Measurements from ENCODE around the gene SIK2.

The SIK2 gene

DNA sequence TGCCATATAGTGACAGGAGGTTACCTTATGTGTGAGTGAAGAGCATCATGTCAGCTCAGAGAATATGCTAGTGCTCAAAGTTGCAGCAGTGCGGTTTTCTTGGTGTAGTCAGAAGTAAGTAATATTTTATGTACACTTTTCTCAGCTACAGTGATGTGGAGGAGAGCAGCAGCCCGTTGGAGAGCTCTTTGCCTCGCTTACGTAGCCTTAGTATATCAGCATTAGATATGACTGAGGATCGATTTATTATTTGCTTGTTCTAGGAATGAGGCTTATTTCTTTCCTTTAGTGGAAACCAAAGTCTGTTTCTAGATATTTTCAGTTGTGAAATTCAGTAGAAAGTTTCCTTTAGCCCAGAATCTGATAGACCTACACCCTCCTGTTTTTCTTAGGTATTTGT, 100.4 kb downstream of the SIK2 start:
- TF ChIP-seq SIN3A (IDR thresholded peaks at IDR 0.05; ENCODE audit: borderline replicate concordance, insufficient read depth, low read length) (no peak), TAF1 (IDR thresholded peaks at IDR 0.05; ENCODE audit: borderline replicate concordance, insufficient read depth, low read length) (no peak), POLR2AphosphoS5 (IDR thresholded peaks at IDR 0.05; ENCODE audit: low read depth, low read length) (no peak), FOXP2 (optimal IDR thresholded peaks at IDR 0.05; ENCODE audit: borderline replicate concordance, extremely low read depth, extremely low read length, insufficient read depth) (no peak)
- TF ChIP-seq, protein P1, sequence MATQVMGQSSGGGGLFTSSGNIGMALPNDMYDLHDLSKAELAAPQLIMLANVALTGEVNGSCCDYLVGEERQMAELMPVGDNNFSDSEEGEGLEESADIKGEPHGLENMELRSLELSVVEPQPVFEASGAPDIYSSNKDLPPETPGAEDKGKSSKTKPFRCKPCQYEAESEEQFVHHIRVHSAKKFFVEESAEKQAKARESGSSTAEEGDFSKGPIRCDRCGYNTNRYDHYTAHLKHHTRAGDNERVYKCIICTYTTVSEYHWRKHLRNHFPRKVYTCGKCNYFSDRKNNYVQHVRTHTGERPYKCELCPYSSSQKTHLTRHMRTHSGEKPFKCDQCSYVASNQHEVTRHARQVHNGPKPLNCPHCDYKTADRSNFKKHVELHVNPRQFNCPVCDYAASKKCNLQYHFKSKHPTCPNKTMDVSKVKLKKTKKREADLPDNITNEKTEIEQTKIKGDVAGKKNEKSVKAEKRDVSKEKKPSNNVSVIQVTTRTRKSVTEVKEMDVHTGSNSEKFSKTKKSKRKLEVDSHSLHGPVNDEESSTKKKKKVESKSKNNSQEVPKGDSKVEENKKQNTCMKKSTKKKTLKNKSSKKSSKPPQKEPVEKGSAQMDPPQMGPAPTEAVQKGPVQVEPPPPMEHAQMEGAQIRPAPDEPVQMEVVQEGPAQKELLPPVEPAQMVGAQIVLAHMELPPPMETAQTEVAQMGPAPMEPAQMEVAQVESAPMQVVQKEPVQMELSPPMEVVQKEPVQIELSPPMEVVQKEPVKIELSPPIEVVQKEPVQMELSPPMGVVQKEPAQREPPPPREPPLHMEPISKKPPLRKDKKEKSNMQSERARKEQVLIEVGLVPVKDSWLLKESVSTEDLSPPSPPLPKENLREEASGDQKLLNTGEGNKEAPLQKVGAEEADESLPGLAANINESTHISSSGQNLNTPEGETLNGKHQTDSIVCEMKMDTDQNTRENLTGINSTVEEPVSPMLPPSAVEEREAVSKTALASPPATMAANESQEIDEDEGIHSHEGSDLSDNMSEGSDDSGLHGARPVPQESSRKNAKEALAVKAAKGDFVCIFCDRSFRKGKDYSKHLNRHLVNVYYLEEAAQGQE (IDR thresholded peaks at IDR 0.05; ENCODE audit: insufficient read depth in 1 of 2, low read depth in 2 of 2, low read length in 2 of 2): no peak

DNA sequence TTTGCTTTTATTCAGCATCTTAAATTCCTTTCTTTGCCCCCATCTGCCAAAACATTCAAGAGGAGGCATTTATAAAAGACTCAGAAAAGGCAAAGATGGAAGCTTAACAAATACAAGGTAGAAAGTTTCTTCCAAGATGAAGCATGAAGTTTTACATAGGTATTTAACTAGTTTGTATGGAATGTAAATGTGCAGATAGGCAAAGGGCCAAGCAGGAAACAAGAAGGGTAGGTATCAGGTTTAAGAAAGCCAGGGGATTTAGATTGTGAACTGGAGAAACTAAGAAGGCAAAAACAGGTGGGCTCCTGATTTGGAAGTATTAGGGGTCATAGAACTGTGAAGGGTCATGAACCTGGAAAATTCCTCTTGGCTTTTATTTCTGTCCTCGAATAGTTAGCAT, 101.3 kb downstream of the SIK2 start:
- TF ChIP-seq, protein P1 (IDR thresholded peaks at IDR 0.05; ENCODE audit: insufficient read depth in 1 of 2, low read depth in 2 of 2, low read length in 2 of 2): no peak
- no peak for TF ChIP-seq TAF1 (IDR thresholded peaks at IDR 0.05; ENCODE audit: borderline replicate concordance, insufficient read depth, low read length)
- TF ChIP-seq FOXP2 (optimal IDR thresholded peaks at IDR 0.05; ENCODE audit: borderline replicate concordance, extremely low read depth, extremely low read length, insufficient read depth): no peak
- TF ChIP-seq POLR2AphosphoS5 (IDR thresholded peaks at IDR 0.05; ENCODE audit: low read depth, low read length): no peak
- no peak for TF ChIP-seq SIN3A (IDR thresholded peaks at IDR 0.05; ENCODE audit: borderline replicate concordance, insufficient read depth, low read length)

DNA sequence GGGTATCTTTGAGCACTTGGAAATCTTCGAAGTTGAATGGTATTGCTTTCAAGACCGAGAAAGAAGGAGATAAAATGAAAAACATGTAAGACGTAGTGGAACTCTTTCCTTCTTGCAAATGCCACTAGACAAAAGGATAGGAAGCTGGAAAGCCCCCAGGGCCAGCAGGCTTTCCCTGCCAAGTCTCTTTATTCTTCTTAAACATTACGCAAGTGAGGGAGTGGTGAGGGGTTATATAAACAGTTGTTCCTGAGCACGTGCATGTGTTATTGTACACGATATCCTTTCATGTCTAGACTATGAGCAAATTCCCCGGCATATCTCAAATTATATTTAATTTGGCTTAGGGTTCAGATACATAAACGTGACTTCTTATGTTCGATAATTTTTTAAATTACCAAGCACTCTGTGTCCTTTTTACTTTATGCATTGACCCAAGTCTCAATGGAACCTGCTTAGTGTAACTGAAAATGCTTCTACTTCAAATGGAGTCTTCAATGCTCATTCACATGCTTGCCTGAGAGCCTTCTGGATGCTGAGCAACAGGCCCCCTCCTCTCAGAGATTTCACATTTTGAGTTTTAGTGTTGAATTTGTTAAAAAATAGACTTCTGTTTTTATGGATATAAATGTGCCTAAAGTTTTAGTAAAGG, 104.9 kb downstream of the SIK2 start:
- no peak for TF ChIP-seq TAF1 (IDR thresholded peaks at IDR 0.05; ENCODE audit: borderline replicate concordance, insufficient read depth, low read length)
- TF ChIP-seq POLR2AphosphoS5 (IDR thresholded peaks at IDR 0.05; ENCODE audit: low read depth, low read length): 0 out of 2 replicates have a peak, but pooled peaks have one; percentile 20
- TF ChIP-seq, protein P1 (IDR thresholded peaks at IDR 0.05; ENCODE audit: insufficient read depth in 1 of 2, low read depth in 2 of 2, low read length in 2 of 2): 0 out of 4 replicates have a peak, but pooled peaks of 1 of the 2 experiments have one; percentile 55
- peak; percentile 99 for TF ChIP-seq SIN3A (IDR thresholded peaks at IDR 0.05; ENCODE audit: borderline replicate concordance, insufficient read depth, low read length)

DNA sequence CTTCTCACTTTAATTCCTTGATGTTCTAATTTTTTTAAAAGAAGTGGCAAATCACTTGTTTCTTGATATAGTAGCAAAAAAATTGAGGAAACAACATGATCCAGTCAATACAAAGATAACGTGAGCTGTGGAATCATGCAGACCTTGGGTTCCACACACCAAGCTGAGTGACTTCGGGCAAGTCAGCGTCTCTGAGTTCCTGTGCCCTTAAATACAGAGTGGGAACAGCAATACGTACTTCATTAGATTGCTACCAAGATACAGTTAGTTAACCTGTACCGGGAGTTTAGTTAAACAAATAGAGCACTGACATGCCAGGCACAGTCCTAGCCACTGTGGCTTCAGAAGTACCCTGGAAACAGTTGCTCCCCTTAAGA, 105.4 kb downstream of the SIK2 start:
- no peak for TF ChIP-seq TAF1 (IDR thresholded peaks at IDR 0.05; ENCODE audit: borderline replicate concordance, insufficient read depth, low read length)
- TF ChIP-seq SIN3A (IDR thresholded peaks at IDR 0.05; ENCODE audit: borderline replicate concordance, insufficient read depth, low read length): no peak
- TF ChIP-seq, protein P1 (IDR thresholded peaks at IDR 0.05; ENCODE audit: insufficient read depth in 1 of 2, low read depth in 2 of 2, low read length in 2 of 2): no peak

DNA sequence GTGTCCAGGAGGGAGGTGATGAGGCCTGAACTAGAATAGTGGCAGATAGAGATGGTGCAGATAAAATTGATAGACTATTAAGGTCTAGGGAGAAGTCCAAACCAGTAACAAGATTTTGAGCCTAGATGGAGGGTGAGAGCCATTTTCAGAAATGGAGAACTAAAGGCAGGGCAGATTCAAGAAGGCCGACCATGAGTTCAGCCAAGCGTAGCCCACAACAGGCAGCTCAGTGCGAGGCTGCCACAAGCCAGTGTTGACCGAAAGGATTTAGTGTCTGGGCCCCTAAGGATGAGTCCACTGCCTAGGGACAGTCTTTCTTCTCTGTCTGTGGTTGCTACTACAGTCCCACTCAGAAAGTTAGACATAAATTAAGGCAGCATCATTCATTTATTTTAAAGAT, 112.3 kb downstream of the SIK2 start:
- TF ChIP-seq SIN3A (IDR thresholded peaks at IDR 0.05; ENCODE audit: borderline replicate concordance, insufficient read depth, low read length) (no peak), POLR2AphosphoS5 (IDR thresholded peaks at IDR 0.05; ENCODE audit: low read depth, low read length) (no peak), TAF1 (IDR thresholded peaks at IDR 0.05; ENCODE audit: borderline replicate concordance, insufficient read depth, low read length) (no peak), FOXP2 (optimal IDR thresholded peaks at IDR 0.05; ENCODE audit: borderline replicate concordance, extremely low read depth, extremely low read length, insufficient read depth) (no peak)
- TF ChIP-seq, protein P1 (IDR thresholded peaks at IDR 0.05; ENCODE audit: insufficient read depth in 1 of 2, low read depth in 2 of 2, low read length in 2 of 2): no peak

Measured in PFSK-1 (cell line).